ENCODE results near the gene RALGAPA1.

Gene RALGAPA1

GRCh38 chr14:35705636-35706035, 103.5 kb downstream of the RALGAPA1 start:
- TF ChIP-seq, protein P1, sequence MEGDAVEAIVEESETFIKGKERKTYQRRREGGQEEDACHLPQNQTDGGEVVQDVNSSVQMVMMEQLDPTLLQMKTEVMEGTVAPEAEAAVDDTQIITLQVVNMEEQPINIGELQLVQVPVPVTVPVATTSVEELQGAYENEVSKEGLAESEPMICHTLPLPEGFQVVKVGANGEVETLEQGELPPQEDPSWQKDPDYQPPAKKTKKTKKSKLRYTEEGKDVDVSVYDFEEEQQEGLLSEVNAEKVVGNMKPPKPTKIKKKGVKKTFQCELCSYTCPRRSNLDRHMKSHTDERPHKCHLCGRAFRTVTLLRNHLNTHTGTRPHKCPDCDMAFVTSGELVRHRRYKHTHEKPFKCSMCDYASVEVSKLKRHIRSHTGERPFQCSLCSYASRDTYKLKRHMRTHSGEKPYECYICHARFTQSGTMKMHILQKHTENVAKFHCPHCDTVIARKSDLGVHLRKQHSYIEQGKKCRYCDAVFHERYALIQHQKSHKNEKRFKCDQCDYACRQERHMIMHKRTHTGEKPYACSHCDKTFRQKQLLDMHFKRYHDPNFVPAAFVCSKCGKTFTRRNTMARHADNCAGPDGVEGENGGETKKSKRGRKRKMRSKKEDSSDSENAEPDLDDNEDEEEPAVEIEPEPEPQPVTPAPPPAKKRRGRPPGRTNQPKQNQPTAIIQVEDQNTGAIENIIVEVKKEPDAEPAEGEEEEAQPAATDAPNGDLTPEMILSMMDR (IDR thresholded peaks at IDR 0.05; ENCODE audit: insufficient read depth, low read length, poor library complexity, severe bottlenecking) = no peak
- H3K27me3 ChIP-seq (replicated peaks; ENCODE audit: control insufficient read depth, insufficient read depth, low read length) = no peaks in the 10 kb centered on the region
- no peak for DNase-seq (ENCODE audit: extremely low read depth, insufficient read length)

DNA sequence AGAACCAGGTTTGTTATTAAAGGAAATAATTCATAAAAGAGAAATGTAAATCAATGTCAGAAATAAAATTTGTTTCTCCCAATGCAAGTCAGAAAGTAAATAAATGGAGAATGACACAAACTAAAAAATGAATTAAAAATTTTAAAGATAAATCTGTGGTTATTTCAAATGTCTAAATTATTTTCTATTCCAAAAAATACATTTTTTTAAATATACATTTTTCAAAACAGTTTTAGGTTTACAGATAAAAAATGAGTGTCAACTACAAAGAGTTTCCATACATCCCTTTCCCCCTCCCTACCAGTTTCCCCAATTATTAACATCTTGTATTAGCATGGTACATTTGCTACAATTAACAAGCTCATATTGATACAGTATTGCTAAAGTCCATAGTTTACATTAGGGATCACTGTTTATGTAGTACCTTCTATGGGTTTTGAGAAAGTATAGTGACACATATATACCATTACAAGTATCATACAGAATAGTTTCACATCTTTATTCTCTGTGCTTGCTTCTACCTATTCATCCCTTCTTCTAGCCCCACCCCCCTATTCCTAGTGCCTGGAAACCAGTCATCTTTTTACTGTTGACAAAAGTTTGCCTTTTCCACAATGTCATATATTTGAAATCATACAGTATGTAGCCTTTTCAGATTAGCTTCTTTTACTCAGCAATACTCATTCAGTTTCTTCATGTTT, 104.2 kb downstream of the RALGAPA1 start:
- no peaks in the 10 kb centered on the region for H3K27me3 ChIP-seq (replicated peaks; ENCODE audit: control insufficient read depth, insufficient read depth, low read length)
- TF ChIP-seq, protein P1 (IDR thresholded peaks at IDR 0.05; ENCODE audit: insufficient read depth, low read length, poor library complexity, severe bottlenecking) = no peak
- no peaks in the 10 kb centered on the region; the same call in 1 of the 2 replicates for H3K36me3 ChIP-seq (ENCODE audit: control insufficient read depth, insufficient read depth, low read length)
- DNase-seq (ENCODE audit: extremely low read depth, insufficient read length) = no peak
- H3K4me3 ChIP-seq (replicated peaks; ENCODE audit: low read depth, low read length) = no peak overlapping the region

More at GRCh38 chr14:35705636-35706035, 103.5 kb downstream of the RALGAPA1 start:
- no peak overlapping the region for H3K4me3 ChIP-seq (replicated peaks; ENCODE audit: low read depth, low read length)
- no peaks in the 10 kb centered on the region; the same call in 1 of the 2 replicates for H3K36me3 ChIP-seq (ENCODE audit: control insufficient read depth, insufficient read depth, low read length)

DNA sequence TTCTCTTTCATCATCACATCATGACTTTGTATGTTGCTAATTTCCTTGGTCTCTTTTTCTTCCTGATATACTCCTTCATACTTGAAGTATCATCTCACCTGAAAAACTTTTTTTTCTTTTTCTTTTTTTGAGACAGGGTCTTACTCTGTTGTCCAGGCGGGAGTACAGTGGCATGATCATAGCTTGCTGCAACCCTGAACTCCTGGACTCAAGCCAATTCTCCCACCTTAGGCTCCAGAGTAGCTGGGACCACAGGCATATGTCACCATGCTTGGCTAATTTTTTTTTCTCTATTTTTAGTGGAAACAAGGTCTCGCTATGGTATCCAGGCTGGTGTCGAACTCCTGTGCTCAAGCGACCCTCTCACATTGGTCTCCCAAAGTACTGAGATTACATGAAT, 107.6 kb downstream of the RALGAPA1 start:
- Histone ChIP-seq H3K4me3 (replicated peaks; ENCODE audit: low read depth, low read length) (no peak overlapping the region), H3K36me3 (ENCODE audit: control insufficient read depth, insufficient read depth, low read length) (no peaks in the 10 kb centered on the region; the same call in 1 of the 2 replicates), H3K27me3 (replicated peaks; ENCODE audit: control insufficient read depth, insufficient read depth, low read length) (no peaks in the 10 kb centered on the region)
- DNase-seq (ENCODE audit: extremely low read depth, insufficient read length) = no peak
- TF ChIP-seq, protein P1 (IDR thresholded peaks at IDR 0.05; ENCODE audit: insufficient read depth, low read length, poor library complexity, severe bottlenecking) = no peak

GRCh38 chr14:35699791-35700444, 109.2 kb downstream of the RALGAPA1 start:
- no peak for DNase-seq (ENCODE audit: extremely low read depth, insufficient read length)
- Histone ChIP-seq H3K4me3 (replicated peaks; ENCODE audit: low read depth, low read length) (no peak overlapping the region), H3K27me3 (replicated peaks; ENCODE audit: control insufficient read depth, insufficient read depth, low read length) (no peaks in the 10 kb centered on the region), H3K36me3 (ENCODE audit: control insufficient read depth, insufficient read depth, low read length) (no peaks in the 10 kb centered on the region)
- TF ChIP-seq, protein P1 (IDR thresholded peaks at IDR 0.05; ENCODE audit: insufficient read depth, low read length, poor library complexity, severe bottlenecking) = no peak

GRCh38 chr14:35696575-35696974, 112.5 kb downstream of the RALGAPA1 start:
- no peaks in the 10 kb centered on the region for H3K36me3 ChIP-seq (ENCODE audit: control insufficient read depth, insufficient read depth, low read length)
- TF ChIP-seq, protein P1 (IDR thresholded peaks at IDR 0.05; ENCODE audit: insufficient read depth, low read length, poor library complexity, severe bottlenecking) = no peak
- H3K4me3 ChIP-seq (replicated peaks; ENCODE audit: low read depth, low read length) = no peak overlapping the region
- DNase-seq (ENCODE audit: extremely low read depth, insufficient read length) = no peak
- H3K27me3 ChIP-seq (replicated peaks; ENCODE audit: control insufficient read depth, insufficient read depth, low read length) = no peaks in the 10 kb centered on the region

Data from GM06990 (cell line).